B cell (primary cell): ENCODE results near the gene RICTOR. TPM values are rescaled to one million over a fixed set of nuclear protein-coding genes. Genes with fewer than 3 reads are reported as not detected.

Source experiments
- ATAC-seq: fragments of 200-7000 bp; cut with Tn5 transposase; one replicate; pipeline ENCODE4 v1.10.0; 2021; ENCODE audit warnings: low read depth, mild to moderate bottlenecking, moderate number of reproducible peaks, moderate library complexity
- CTCF ChIA-PET: fragments of 350-600 bp; sonication (Branson Sonifier 250); formaldehyde crosslinking; loops from one replicate; lab custom pipeline; 2021; ENCODE audit warnings: antibody characterized with exemption, inconsistent platforms; lab: Charles Lee
- POLR2A ChIA-PET: fragments of 350-600 bp; sonication (Branson Sonifier 250); formaldehyde crosslinking; loops from one replicate; lab custom pipeline; 2021; ENCODE audit warnings: antibody characterized with exemption; lab: Charles Lee
- DNase-seq: peaks from one replicate; pipeline ENCODE4 v3.0.0; 2013
- H2AFZ ChIP-seq: 2 replicates; pipeline ENCODE4 v1.6.1; 2012; ENCODE audit warnings: mild to moderate bottlenecking, low read depth, low read length; ENCODE audit not compliant: insufficient read depth, poor library complexity, severe bottlenecking
- H3K27ac ChIP-seq, 2 donors: 1 replicate in 1 of 2; 2 replicates in 1 of 2; pipeline ENCODE4 v1.5.1; 2012 to 2013; ENCODE audit warnings: low read length in 2 of 2, mild to moderate bottlenecking in 2 of 2, moderate library complexity in 1 of 2
- H3K27me3 ChIP-seq, 4 experiments: fragments of 200-600 bp in 1 of 4; sonication (generic) in 1 of 4; replicated peaks in 1 of 4; 1 replicate in 2 of 4; 2 replicates in 2 of 4; pipeline versions ENCODE4 v1.6.1 to v1.7.0; 2013 to 2016; ENCODE audit warnings: low read length in 3 of 4, mild to moderate bottlenecking in 2 of 4, mixed read lengths in 1 of 4, moderate library complexity in 1 of 4; ENCODE audit not compliant: insufficient read depth in 4 of 4, control insufficient read depth in 3 of 4; ENCODE audit errors: control extremely low read depth in 1 of 4
- H3K36me3 ChIP-seq, 2 experiments: replicated peaks in 1 of 2; 1 replicate in 1 of 2; 2 replicates in 1 of 2; pipeline versions ENCODE4 v1.6.1 to v1.7.1; 2013; ENCODE audit warnings: low read length in 1 of 2; ENCODE audit not compliant: insufficient read depth in 2 of 2, control insufficient read depth in 1 of 2; ENCODE audit errors: control extremely low read depth in 1 of 2, extremely low read depth in 1 of 2
- H3K4me1 ChIP-seq, 2 donors: fragments of 200-600 bp in 1 of 2; sonication (generic) in 1 of 2; 1 replicate in 1 of 2; 2 replicates in 1 of 2; pipeline versions ENCODE4 v1.5.1 to v1.6.1; 2013 to 2017; ENCODE audit warnings: low read length in 2 of 2; ENCODE audit not compliant: control insufficient read depth in 2 of 2, insufficient read depth in 2 of 2
- H3K4me2 ChIP-seq: replicated peaks from 2 replicates; pipeline ENCODE3; 2012; ENCODE audit warnings: mild to moderate bottlenecking, low read depth, low read length; ENCODE audit not compliant: poor library complexity, severe bottlenecking
- H3K4me3 ChIP-seq, 5 experiments: fragments of 200-600 bp in 1 of 5; sonication (generic) in 1 of 5; 1 replicate in 3 of 5; 2 replicates in 2 of 5; pipeline versions ENCODE4 v1.5.1 to v1.7.0; 2011 to 2016; ENCODE audit warnings: low read length in 4 of 5, mild to moderate bottlenecking in 4 of 5, low read depth in 2 of 5, control low read depth in 1 of 5, moderate library complexity in 1 of 5; ENCODE audit not compliant: insufficient read depth in 1 of 5; ENCODE audit errors: control extremely low read depth in 1 of 5, extremely low read depth in 1 of 5
- H3K79me2 ChIP-seq: fragments of 200-600 bp; sonication (generic); one replicate; pipeline ENCODE4 v1.6.0; 2016; ENCODE audit warnings: low read length; ENCODE audit not compliant: control insufficient read depth, insufficient read depth
- H3K9ac ChIP-seq: fragments of 200-600 bp; sonication (generic); 2 replicates; pipeline ENCODE4 v1.6.1; 2017; ENCODE audit warnings: mild to moderate bottlenecking, low read length, moderate library complexity
- H3K9me3 ChIP-seq, 3 donors: one replicate each; pipeline versions ENCODE4 v1.6.1 to v1.7.1; 2013; ENCODE audit warnings: low read length in 2 of 3; ENCODE audit not compliant: control insufficient read depth in 2 of 3, insufficient read depth in 1 of 3; ENCODE audit errors: control extremely low read depth in 1 of 3
- H4K20me1 ChIP-seq: 2 replicates; pipeline ENCODE4 v1.6.0; 2012; ENCODE audit warnings: mild to moderate bottlenecking, low read length; ENCODE audit not compliant: insufficient read depth, control insufficient read depth, poor library complexity, severe bottlenecking
- H3K27ac Mint-ChIP-seq: one replicate; pipeline ENCODE4 v1.8.0; 2021; ENCODE audit warnings: mixed read lengths
- H3K27me3 Mint-ChIP-seq: one replicate; pipeline ENCODE4 v1.8.0; 2021; ENCODE audit warnings: mixed read lengths
- H3K4me1 Mint-ChIP-seq: one replicate; pipeline ENCODE4 v1.8.0; 2021; ENCODE audit warnings: mixed read lengths
- H3K4me3 Mint-ChIP-seq: one replicate; pipeline ENCODE4 v1.8.0; 2021; ENCODE audit warnings: mixed read lengths
- H3K9me3 Mint-ChIP-seq: one replicate; pipeline ENCODE4 v1.8.0; 2022; ENCODE audit warnings: mixed read lengths; ENCODE audit not compliant: insufficient read depth
- EZH2 ChIP-seq: IDR thresholded peaks from 2 replicates; pipeline ENCODE4 v1.6.1; 2012; ENCODE audit warnings: borderline replicate concordance, low read depth, mild to moderate bottlenecking, moderate library complexity, low read length; ENCODE audit not compliant: insufficient read depth, poor library complexity, severe bottlenecking
- WGBS: methylation state at CpG from one replicate; pipeline ENCODE4 v1.1.5; 2013; ENCODE audit warnings: missing lambda C conversion rate; ENCODE audit not compliant: insufficient coverage; 5-methylcytosine and 5-hydroxymethylcytosine counted together
- intact Hi-C: fragments of 100-400 bp; cut with micrococcal nuclease; formaldehyde crosslinking; loops from one replicate; pipeline ENCODE4 v1.10.0; 2022
- polyA plus RNA-seq: library from polyadenylated mRNA; depleted of rRNA; stranded (reverse); fragments of >200 nt; gene quantifications from 2 replicates; pipeline ENCODE4 v1.2.3, GENCODE V29; 2012
- small RNA-seq: library from RNA; depleted of rRNA; stranded (forward); fragments of <200 nt; gene quantifications from one replicate; pipeline ENCODE3, GENCODE V24; 2012; ENCODE audit warnings: low replicate concordance, low read depth; ENCODE audit not compliant: insufficient read length
- total RNA-seq, 2 donors: library from RNA; stranded (reverse); fragments of 120-200 nt in 1 of 2; gene quantifications; 1 replicate in 1 of 2; 2 replicates in 1 of 2; pipeline versions ENCODE4 v1.2.3 to v1.2.4, GENCODE V29; 2013 to 2022
- TF ChIP-seq, protein P1 (sequence below): fragments of 200-600 bp; IDR thresholded peaks from one replicate; pipeline ENCODE4 v1.8.0; 2022; ENCODE audit warnings: antibody characterized with exemption, mild to moderate bottlenecking

Gene RICTOR
- total and polyA plus RNA-seq, 2 donors (not counting 1 experiment from before 2014, with no cell fraction given): 15.4 to 84.3 TPM

GRCh38 chr5:38889424-38889823 is 184.8 kb downstream of the RICTOR start:
- Mint-ChIP-seq H3K27ac (no peak overlapping the region), H3K4me1 (no peaks in the 10 kb centered on the region), H3K27me3 (peaks cover 13% of the 10 kb centered on the region), H3K4me3 (no peak overlapping the region), H3K9me3 (no peaks in the 10 kb centered on the region)
- intact Hi-C loops: no loop called here
- no peak overlapping the region for H2AFZ ChIP-seq
- H3K79me2 ChIP-seq: no peaks in the 10 kb centered on the region
- no peak overlapping the region for H3K27ac ChIP-seq
- no peak for DNase-seq
- no peak overlapping the region for H3K9ac ChIP-seq
- CTCF ChIA-PET: no interaction called here
- WGBS: no CpG with 5 or more reads among the region's 1 CpG
- TF ChIP-seq, protein P1, sequence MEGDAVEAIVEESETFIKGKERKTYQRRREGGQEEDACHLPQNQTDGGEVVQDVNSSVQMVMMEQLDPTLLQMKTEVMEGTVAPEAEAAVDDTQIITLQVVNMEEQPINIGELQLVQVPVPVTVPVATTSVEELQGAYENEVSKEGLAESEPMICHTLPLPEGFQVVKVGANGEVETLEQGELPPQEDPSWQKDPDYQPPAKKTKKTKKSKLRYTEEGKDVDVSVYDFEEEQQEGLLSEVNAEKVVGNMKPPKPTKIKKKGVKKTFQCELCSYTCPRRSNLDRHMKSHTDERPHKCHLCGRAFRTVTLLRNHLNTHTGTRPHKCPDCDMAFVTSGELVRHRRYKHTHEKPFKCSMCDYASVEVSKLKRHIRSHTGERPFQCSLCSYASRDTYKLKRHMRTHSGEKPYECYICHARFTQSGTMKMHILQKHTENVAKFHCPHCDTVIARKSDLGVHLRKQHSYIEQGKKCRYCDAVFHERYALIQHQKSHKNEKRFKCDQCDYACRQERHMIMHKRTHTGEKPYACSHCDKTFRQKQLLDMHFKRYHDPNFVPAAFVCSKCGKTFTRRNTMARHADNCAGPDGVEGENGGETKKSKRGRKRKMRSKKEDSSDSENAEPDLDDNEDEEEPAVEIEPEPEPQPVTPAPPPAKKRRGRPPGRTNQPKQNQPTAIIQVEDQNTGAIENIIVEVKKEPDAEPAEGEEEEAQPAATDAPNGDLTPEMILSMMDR: no peak
- no peak for TF ChIP-seq EZH2
- H3K9me3 ChIP-seq: peaks cover 0 to 3% (median 0%) of the 10 kb centered on the region in 3 donors
- no peaks in the 10 kb centered on the region for H4K20me1 ChIP-seq
- no peak for ATAC-seq
- no peaks in the 10 kb centered on the region for H3K4me1 ChIP-seq
- peaks cover 0 to 6% (median 0%) of the 10 kb centered on the region in 4 experiments for H3K27me3 ChIP-seq
- H3K36me3 ChIP-seq: no peaks in the 10 kb centered on the region
- POLR2A ChIA-PET: no interaction called here
- no peak overlapping the region for H3K4me3 ChIP-seq
- H3K4me2 ChIP-seq: no peak overlapping the region

DNA sequence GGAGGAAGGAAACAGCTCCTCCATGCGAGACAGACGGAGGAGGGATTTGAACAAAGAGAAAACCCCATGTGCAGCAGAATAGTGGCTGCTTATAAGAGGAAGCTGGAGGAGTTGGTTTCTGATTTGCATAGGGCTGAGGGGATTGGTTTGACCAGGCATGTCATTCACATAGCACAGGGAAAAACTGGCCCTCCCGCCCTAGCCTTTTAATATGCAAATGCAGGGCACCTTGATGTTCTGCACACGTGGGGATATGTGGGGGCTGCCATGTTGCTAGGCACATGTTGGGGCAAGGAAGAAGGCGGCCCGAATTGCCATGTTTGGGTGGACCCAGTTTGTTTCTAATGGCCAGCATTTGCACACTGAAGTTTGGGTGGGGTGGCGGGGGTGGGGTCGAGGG is 186.2 kb downstream of the RICTOR start:
- 21% methylated on average over 3 of the region's 8 CpGs for WGBS

More for the DNA sequence above, 186.2 kb downstream of the RICTOR start:
- TF ChIP-seq EZH2: no peak
- TF ChIP-seq, protein P1: no peak
- DNase-seq (no peak), ATAC-seq (no peak)
- Mint-ChIP-seq H3K9me3 (no peaks in the 10 kb centered on the region), H3K4me3 (no peak overlapping the region), H3K27ac (no peak overlapping the region), H3K27me3 (peaks cover 13% of the 10 kb centered on the region), H3K4me1 (no peaks in the 10 kb centered on the region)
- H2AFZ ChIP-seq: no peak overlapping the region
- no peak overlapping the region for H3K9ac ChIP-seq
- H3K79me2 ChIP-seq: no peaks in the 10 kb centered on the region
- H3K9me3 ChIP-seq: peaks cover 0 to 3% (median 0%) of the 10 kb centered on the region in 3 donors
- no peak overlapping the region for H3K4me2 ChIP-seq
- H3K36me3 ChIP-seq: no peaks in the 10 kb centered on the region
- no peaks in the 10 kb centered on the region for H3K4me1 ChIP-seq
- H4K20me1 ChIP-seq: no peaks in the 10 kb centered on the region
- CTCF ChIA-PET: no interaction called here
- intact Hi-C loops: no loop called here
- POLR2A ChIA-PET: no interaction called here
- no peak overlapping the region for H3K4me3 ChIP-seq
- H3K27ac ChIP-seq: no peak overlapping the region
- H3K27me3 ChIP-seq: peaks cover 0 to 6% (median 0%) of the 10 kb centered on the region in 4 experiments

Small RNA genes within 50 kb of the gene (small RNA-seq; reads per million reads assigned to genes)
- not detected for gene AIG1P1

Other genes with a start within 250 kb of the RICTOR start
- not detected in 2 replicates for gene OSMR, start 228.4 kb downstream of the RICTOR start, total RNA-seq
- not detected in 2 replicates for gene OSMR, start 228.4 kb downstream of the RICTOR start, polyA plus RNA-seq
- 1.00 and 1.3 TPM in 2 replicates for gene FYB1, start 145.2 kb upstream of the RICTOR start, total RNA-seq
- 1.4 and 4.2 TPM in 2 replicates for gene FYB1, start 145.2 kb upstream of the RICTOR start, polyA plus RNA-seq